GM12873 (cell line): ENCODE results near the gene TFAP2E.

ENCODE experiments used
- CTCF ChIP-seq: IDR thresholded peaks from 2 replicates; pipeline ENCODE4 v1.5.1; 2012; ENCODE audit warnings: low read depth, mild to moderate bottlenecking, moderate library complexity, low read length, control low read depth; ENCODE audit not compliant: insufficient read depth; ENCODE audit errors: missing control alignments

Gene TFAP2E

GRCh38 chr1:35615440-35615839 is 42.3 kb downstream of the TFAP2E start:
- TF ChIP-seq CTCF: no peak

- TF ChIP-seq CTCF: no peak
Observed at GRCh38 chr1:35619237-35620121, 46.4 kb downstream of the TFAP2E start.

GRCh38 chr1:35622510-35623178 is 49.5 kb downstream of the TFAP2E start:
- no peak for TF ChIP-seq CTCF

DNA sequence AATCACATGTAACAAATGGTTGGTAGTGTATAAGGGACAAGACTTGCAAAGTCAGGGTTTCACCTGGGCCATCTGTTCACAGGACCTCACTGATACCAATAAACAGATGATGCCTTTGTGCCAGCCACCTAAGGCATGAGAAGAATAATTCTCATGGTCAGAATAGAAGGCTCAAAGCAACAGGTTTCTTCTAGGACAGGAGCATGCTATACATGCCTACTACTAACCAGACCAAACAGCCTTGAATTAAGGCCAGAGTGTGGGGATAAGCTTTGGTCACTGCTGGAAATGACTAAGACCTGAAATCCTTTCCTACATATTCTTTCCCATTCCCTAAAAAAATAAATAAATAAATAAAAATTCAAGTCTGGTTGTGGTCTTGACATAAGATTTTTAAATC is 50.7 kb downstream of the TFAP2E start:
- TF ChIP-seq CTCF: no peak

- no peak for TF ChIP-seq CTCF
Observed at GRCh38 chr1:35629051-35629450, 55.9 kb downstream of the TFAP2E start.

- TF ChIP-seq CTCF: no peak
Observed at GRCh38 chr1:35631396-35631795, 58.3 kb downstream of the TFAP2E start.

DNA sequence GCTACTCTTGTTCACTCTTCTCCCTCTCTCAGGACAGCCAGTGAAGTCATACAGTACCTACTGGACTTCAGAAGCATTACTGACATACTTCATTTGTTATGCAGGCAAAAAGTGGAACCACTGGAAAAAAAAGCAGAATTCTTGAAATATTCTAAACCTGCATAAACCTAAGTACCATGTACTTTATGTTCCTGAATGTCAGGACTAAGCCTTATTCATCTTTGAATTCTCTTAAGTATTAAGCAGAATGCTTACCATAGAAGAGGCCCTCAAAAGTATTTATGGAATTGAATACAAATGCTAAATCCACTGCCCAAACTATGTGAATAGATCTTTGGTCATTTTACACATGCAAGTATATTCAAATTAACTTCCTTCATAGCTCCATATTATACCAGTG is 60.4 kb downstream of the TFAP2E start:
- no peak for TF ChIP-seq CTCF
